Chondrocyte (in vitro differentiated cells): ENCODE results near the gene CPNE2. TPM values are rescaled to one million over a fixed set of nuclear protein-coding genes. Genes with fewer than 3 reads are reported as not detected.
"Not testable (repeated sequence)": the region's sequence is repeated elsewhere in the genome, so short reads cannot be mapped to it uniquely, and the experiment has no call there.

Experiments
- DNase-seq: peaks from one replicate; pipeline ENCODE4 v3.0.0; 2021; ENCODE audit warnings: mixed read lengths, low spot score
- H3K27ac Mint-ChIP-seq: one replicate; pipeline ENCODE4 v1.8.0; 2021; ENCODE audit warnings: mild to moderate bottlenecking, moderate library complexity, mixed read lengths; ENCODE audit not compliant: unreplicated experiment
- H3K27me3 Mint-ChIP-seq: 2 replicates; pipeline ENCODE4 v1.8.0; 2021; ENCODE audit warnings: low read depth, mixed read lengths
- H3K36me3 Mint-ChIP-seq: 2 replicates; pipeline ENCODE4 v1.8.0; 2021; ENCODE audit warnings: low read depth, mixed read lengths
- H3K4me1 Mint-ChIP-seq: 2 replicates; pipeline ENCODE4 v1.8.0; 2021; ENCODE audit warnings: low read depth, mild to moderate bottlenecking, mixed read lengths
- H3K4me3 Mint-ChIP-seq: one replicate; pipeline ENCODE4 v1.8.0; 2021; ENCODE audit warnings: mild to moderate bottlenecking, moderate library complexity, mixed read lengths; ENCODE audit not compliant: unreplicated experiment
- H3K9me3 Mint-ChIP-seq: 2 replicates; pipeline ENCODE4 v1.8.0; 2021; ENCODE audit warnings: low read depth, mixed read lengths
- total RNA-seq: library from RNA; stranded (reverse); gene quantifications from 3 replicates; pipeline ENCODE4 v1.2.1, GENCODE V29; 2021
- TF ChIP-seq, protein P1 (sequence below): fragments of 200-600 bp; sonication (generic); IDR thresholded peaks from 2 replicates; pipeline ENCODE4 v1.5.0; 2021; ENCODE audit warnings: antibody characterized with exemption, mild to moderate bottlenecking, moderate library complexity

Gene CPNE2
- total RNA-seq, 1 donor from 2014 or later = 21.8 TPM

GRCh38 chr16:57062329-57062728 lies 30.1 kb upstream of the CPNE2 start:
- Mint-ChIP-seq H3K27ac (no peak overlapping the region), H3K4me3 (no peak overlapping the region)

GRCh38 chr16:57063189-57063588 lies 29.2 kb upstream of the CPNE2 start:
- H3K9me3 Mint-ChIP-seq, H3K27me3 Mint-ChIP-seq, H3K4me3 Mint-ChIP-seq: not testable (repeated sequence)

More at GRCh38 chr16:57062329-57062728, 30.1 kb upstream of the CPNE2 start:
- DNase-seq = no peak
- Mint-ChIP-seq H3K9me3 (no peaks in the 10 kb centered on the region), H3K36me3 (no peaks in the 10 kb centered on the region), H3K27me3 (peaks cover 2% of the 10 kb centered on the region), H3K4me1 (peaks cover 19% of the 10 kb centered on the region)
- TF ChIP-seq, protein P1, sequence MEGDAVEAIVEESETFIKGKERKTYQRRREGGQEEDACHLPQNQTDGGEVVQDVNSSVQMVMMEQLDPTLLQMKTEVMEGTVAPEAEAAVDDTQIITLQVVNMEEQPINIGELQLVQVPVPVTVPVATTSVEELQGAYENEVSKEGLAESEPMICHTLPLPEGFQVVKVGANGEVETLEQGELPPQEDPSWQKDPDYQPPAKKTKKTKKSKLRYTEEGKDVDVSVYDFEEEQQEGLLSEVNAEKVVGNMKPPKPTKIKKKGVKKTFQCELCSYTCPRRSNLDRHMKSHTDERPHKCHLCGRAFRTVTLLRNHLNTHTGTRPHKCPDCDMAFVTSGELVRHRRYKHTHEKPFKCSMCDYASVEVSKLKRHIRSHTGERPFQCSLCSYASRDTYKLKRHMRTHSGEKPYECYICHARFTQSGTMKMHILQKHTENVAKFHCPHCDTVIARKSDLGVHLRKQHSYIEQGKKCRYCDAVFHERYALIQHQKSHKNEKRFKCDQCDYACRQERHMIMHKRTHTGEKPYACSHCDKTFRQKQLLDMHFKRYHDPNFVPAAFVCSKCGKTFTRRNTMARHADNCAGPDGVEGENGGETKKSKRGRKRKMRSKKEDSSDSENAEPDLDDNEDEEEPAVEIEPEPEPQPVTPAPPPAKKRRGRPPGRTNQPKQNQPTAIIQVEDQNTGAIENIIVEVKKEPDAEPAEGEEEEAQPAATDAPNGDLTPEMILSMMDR = no peak

GRCh38 chr16:57064995-57065394 lies 27.4 kb upstream of the CPNE2 start:
- Mint-ChIP-seq H3K36me3 (no peaks in the 10 kb centered on the region), H3K27ac (no peak overlapping the region), H3K27me3 (peaks cover 5% of the 10 kb centered on the region), H3K4me3 (no peak overlapping the region), H3K4me1 (peaks cover 19% of the 10 kb centered on the region), H3K9me3 (no peaks in the 10 kb centered on the region)
- no peak for DNase-seq
- TF ChIP-seq, protein P1 = no peak

More at GRCh38 chr16:57063189-57063588, 29.2 kb upstream of the CPNE2 start:
- not testable (repeated sequence) for H3K27ac Mint-ChIP-seq, H3K36me3 Mint-ChIP-seq, DNase-seq
- H3K4me1 Mint-ChIP-seq = peaks cover 19% of the 10 kb centered on the region

DNA sequence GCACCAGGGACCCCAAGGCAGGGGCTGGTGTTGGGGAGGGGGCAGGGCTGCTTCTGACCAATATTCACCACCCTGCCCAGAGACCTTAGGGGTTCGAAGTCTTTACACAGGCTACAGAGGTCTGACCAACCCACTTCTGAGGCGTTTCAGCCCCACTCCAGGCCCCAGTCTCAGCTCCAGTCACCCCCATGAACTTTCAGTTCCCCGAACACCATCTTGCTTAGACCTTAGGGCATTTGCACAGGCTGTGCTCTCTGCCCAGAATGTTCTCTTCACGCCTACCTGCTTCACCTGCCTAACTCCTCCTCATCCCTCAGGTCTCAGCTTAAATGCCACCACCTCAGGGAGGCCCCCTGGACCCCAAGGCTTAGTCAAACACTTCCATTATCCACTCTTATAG lies 25.8 kb upstream of the CPNE2 start:
- DNase-seq = no peak
- Mint-ChIP-seq H3K4me1 (peaks cover 6% of the 10 kb centered on the region), H3K4me3 (no peak overlapping the region), H3K9me3 (no peaks in the 10 kb centered on the region), H3K36me3 (no peaks in the 10 kb centered on the region), H3K27me3 (peaks cover 5% of the 10 kb centered on the region), H3K27ac (no peak overlapping the region)
- TF ChIP-seq, protein P1 = no peak

DNA sequence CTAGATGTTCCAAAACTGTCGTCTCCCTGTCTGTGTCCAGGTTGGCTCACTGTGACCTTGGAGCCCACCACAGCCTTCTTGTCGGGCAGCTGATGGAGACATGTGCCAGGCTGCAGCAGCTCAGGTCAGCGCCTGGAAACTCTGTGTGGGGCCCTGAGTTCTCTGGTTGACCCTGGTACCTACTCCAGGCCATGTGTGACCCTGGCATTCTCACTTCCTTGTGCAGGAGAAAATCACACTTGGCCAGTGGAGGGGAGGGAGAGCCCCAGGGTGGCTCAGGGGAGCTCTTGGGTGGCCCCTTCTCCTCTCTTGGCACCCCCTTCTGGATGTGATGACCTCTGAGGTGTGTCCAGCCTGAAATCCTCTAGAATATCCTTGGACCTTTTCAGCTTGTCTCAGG lies 25.0 kb upstream of the CPNE2 start:
- no peak for DNase-seq
- Mint-ChIP-seq H3K4me3 (no peak overlapping the region), H3K36me3 (no peaks in the 10 kb centered on the region), H3K27ac (no peak overlapping the region), H3K9me3 (no peaks in the 10 kb centered on the region), H3K27me3 (peaks cover 5% of the 10 kb centered on the region), H3K4me1 (peaks cover 6% of the 10 kb centered on the region)
- TF ChIP-seq, protein P1 = no peak

GRCh38 chr16:57069053-57069452 lies 23.3 kb upstream of the CPNE2 start:
- Mint-ChIP-seq H3K36me3 (no peaks in the 10 kb centered on the region), H3K9me3 (no peaks in the 10 kb centered on the region), H3K4me3 (no peak overlapping the region), H3K4me1 (peaks cover 14% of the 10 kb centered on the region), H3K27me3 (peaks cover 5% of the 10 kb centered on the region), H3K27ac (no peak overlapping the region)
- no peak for DNase-seq
- TF ChIP-seq, protein P1 = no peak
